Stimulated activated CD8-positive, alpha-beta memory T cell treated with anti-CD3 and anti-CD28 coated beads, Interleukin-15, amount 100 ng/mL, for 48 hours (primary cell): Measurements from ENCODE around the gene ELAVL2.

Experiments
- DNase-seq, 2 donors: peaks; one replicate each; pipeline ENCODE4 v3.0.0-alpha.2; 2020; ENCODE audit warnings: low read depth in 2 of 2

Gene ELAVL2

DNA sequence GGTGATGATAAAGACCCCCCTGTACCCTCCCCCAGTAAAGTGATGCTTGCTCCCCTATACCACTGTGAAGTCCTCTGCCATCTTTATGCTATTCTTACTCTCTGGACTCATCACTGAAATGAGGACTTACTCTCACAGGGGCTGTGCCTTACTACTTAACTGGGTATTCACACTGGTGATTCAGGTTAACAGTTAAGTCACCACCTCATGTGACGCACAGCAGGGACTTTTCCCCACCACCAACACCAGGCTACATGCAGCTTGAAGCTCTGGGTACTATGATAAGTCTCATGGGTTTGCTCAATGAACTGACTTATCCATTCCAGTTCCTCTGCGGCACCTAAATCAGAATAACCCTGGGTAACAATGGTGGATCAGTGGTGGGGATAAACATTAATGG lies 163.7 kb downstream of the ELAVL2 start:
- no peak for DNase-seq

DNA sequence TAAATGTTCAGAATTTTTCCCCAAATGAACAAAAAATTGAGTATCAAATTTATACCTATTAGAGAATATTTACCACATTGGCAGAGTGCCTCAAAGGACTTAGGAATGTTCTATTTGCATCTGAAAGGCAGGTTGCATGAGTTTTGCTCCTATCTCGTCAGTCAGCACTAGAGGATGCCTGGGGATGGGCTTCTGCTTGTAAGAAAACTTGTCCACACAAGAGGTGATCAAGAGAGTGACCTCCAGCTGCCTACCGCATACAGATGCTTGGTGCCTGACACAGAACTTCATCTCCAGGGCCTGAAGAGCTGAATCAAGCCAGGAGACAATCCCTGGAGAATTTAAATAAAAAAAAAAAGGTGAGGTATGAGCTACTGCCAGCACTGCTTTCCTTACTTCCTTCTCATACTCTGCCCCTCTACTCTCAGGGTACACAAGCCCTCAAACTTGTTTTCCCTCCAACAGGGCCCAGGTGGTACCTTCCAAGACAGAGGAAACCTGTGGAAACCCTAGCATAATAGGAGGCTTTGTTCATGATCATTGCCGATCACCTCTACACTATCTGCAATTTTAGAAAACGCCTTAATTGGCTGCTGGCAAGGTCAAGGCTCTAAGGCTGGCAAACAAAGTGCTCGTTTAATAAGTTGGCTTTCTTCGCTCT lies 166.6 kb downstream of the ELAVL2 start:
- DNase-seq = no peak

DNA sequence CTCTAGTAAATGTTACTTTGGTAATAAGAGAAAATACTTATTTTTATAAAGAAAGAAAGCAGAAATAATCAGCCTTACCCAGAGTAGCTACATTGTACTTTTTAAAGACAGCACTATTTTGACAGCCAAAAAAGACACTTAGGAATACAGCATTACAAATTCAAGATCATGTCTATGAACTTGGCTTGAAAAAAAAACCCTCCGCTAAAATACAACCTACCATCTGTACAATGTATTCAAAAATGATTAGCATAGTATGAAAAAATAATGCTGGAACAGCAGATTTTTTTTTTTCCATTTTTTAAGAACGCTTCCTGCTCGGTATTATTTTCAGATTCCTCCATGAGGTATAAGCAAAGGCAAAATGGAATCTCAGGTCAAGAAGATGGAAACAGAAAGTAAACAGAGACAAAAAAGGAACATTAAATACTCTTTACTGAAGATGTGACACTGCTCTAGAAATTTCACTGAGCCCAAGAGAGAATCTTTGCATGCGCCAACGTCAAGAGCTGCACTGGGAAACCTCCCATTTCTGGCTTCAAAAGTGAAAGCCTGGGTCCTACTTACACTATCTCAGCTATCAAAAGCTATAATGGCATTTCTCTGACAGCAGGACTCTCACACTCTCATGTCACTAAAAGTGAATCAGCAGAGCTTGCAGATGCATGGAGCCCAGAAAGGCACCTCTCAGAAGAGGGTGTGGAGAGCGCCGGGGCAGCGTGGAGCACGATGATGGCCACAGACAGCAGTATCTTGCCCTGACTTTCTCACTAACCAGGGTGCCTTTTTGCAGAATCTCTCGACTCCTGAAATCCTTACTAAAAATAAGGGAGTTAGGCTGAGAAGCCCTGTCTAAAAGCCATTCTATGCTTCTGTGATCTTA lies 167.4 kb downstream of the ELAVL2 start:
- DNase-seq = no peak

DNA sequence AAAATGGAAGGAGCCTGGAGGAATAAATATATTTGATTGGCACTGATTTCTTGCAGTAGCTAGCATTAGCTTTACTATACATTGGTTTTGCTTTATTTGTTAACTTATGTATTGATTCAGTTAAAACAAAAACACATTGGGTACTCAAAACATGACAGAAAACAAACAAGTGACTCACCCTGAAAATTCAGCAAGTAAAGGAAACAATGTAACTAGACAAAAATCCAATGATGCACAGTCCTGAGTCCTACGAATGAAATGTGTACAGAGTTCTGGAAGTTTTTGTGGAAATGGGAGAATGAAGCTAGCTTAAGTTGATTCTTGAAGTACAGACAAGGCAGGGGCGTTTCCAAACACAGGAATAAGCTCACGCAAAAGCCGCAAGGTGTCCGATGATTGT lies 175.0 kb downstream of the ELAVL2 start:
- DNase-seq = no peak

DNA sequence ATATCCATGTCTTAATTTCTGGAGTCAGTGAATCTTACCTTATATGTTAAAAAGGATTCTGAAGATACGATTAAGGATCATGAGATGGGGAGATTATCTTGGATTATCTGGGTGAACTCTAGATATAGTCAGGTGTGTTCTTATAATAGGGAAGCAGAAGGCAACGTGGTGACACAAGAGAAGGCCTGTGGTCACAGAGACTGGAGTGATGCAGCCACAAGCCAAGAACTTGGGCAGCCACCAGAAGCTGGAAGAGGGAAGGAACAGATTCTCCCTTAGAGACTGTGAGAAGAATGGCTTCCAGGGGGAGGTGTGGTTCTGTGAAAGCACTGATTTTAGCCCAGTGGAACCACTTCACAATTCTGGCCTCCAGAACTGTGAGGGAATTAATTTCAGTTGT lies 177.4 kb downstream of the ELAVL2 start:
- no peak for DNase-seq

DNA sequence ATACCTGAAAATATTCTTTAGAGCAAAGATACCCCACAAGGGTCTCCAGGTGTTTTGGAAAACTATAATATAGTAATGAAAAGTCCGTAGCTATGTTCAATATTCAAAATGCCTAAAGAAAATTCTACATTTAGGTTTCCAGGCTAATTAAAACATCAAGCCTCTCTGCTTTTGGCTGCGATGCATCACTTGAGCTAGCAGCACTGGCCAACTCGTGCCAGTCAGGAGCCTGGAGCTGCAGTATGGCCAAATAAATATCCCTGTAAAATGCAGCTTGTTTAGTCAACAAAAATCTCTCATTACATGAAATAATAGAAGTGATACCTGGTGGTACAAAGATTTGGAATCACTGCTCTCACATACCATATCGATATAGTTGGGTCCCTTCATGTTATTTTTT lies 181.1 kb downstream of the ELAVL2 start:
- DNase-seq = no peak

DNA sequence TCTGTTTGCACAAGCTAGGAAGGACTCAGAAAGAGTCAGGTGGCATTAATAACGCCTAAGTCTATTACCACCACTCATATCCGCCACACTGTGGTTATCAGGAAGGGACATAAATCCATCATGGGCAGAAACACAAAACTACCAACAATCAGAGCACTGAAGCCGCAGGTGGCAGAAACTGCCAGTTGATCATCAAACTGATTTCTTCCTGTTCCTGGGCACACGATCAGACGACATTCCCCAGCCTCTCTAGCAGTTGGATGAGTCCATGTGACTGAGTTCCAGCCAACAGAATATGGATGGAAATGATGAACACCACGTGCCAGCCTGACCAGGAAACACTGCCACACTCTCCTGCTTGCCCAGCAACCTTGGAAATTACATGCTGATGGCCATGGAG lies 181.7 kb downstream of the ELAVL2 start:
- DNase-seq = no peak

DNA sequence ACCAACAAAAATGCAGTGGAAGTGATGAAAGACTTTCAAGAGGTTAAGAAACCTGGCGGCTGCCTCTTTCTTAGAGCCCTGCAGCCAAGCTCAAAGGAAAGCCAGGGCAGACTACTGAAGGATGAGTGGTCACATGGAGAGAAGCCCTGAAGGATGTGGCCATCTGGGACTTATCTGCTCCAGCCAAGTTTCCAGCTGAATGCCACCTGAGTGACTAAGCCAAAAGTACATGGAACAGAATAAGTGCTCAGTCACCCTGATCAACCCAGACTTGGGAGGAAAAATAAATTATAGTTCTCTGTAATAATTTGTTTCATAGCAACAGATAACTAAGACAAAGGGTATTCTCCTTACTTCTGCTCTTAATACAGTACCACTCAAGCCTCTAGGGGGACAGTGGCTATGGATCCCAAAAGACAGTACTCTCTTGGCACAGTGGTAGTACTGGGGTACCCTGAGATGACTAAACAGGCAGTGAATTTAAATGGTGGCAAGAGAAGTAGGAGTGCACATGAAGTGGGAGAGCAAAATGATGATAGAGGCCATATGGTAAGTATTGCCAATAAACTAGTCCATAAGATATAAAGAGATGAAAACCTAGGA lies 182.3 kb downstream of the ELAVL2 start:
- DNase-seq = no peak
